Measurements from ENCODE around the gene CHST15. TPM values are rescaled to one million over a fixed set of nuclear protein-coding genes. Genes with fewer than 3 reads are reported as not detected.

Gene CHST15
- polyA plus RNA-seq, 1 donor from 2014 or later = 0.79 TPM

DNA sequence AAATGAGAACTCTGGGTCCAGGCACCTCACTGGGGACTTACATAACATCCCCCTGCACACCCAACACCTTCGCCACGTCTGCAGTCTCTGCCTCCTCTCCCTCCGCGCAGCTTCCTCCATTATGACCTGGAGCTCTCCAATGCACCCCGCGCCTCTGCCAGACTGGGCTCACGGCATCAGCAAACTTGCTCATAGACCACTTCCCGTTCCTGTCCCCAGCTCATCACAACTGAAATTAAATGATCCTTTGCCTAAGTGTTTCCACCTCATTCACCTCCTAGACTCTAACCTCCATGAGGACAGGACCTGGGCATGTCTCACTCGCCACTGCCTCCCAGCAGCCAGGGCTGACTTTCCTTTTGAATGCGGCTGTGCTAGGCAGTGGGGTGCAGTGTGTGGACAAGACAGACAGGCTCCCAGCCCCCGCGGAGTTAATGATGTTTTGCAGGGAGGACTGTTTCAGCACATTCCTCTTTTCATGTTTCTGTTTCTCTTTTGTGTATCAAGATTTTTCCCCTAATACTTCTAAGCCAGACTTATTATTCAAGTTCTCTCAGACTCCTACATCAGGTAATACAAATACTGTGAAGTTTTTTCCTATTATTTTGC, 18.8 kb downstream of the CHST15 start:
- Histone ChIP-seq H3K9me3 (ENCODE audit: low read length) (no peaks in the 10 kb centered on the region), H3K79me2 (replicated peaks; ENCODE audit: insufficient read depth, low read length) (no peaks in the 10 kb centered on the region), H3K27me3 (ENCODE audit: insufficient read depth, low read depth, low read length) (no peaks in the 10 kb centered on the region), H3K36me3 (ENCODE audit: insufficient read depth, low read length) (no peaks in the 10 kb centered on the region), H3K9ac (ENCODE audit: low read length) (no peak overlapping the region), H3K4me2 (ENCODE audit: low read length) (no peak overlapping the region), H3K4me3 (ENCODE audit: low read length) (no peak overlapping the region), H2AFZ (ENCODE audit: low read depth, low read length) (no peak overlapping the region), H3K9me2 (ENCODE audit: insufficient read depth, low read length) (no peaks in the 10 kb centered on the region), H3K27ac (ENCODE audit: low read length) (no peak overlapping the region), H3F3A (ENCODE audit: insufficient read depth, low read length, poor library complexity, severe bottlenecking) (no peaks in the 10 kb centered on the region), H4K20me1 (ENCODE audit: insufficient read depth) (no peaks in the 10 kb centered on the region)
- TF ChIP-seq CTCF (IDR thresholded peaks at IDR 0.05; ENCODE audit: poor library complexity, severe bottlenecking) (no peak), POLR2AphosphoS5 (IDR thresholded peaks at IDR 0.05) (no peak), MXI1 (conservative IDR thresholded peaks at IDR 0.05; ENCODE audit: poor library complexity, severe bottlenecking) (no peak)

DNA sequence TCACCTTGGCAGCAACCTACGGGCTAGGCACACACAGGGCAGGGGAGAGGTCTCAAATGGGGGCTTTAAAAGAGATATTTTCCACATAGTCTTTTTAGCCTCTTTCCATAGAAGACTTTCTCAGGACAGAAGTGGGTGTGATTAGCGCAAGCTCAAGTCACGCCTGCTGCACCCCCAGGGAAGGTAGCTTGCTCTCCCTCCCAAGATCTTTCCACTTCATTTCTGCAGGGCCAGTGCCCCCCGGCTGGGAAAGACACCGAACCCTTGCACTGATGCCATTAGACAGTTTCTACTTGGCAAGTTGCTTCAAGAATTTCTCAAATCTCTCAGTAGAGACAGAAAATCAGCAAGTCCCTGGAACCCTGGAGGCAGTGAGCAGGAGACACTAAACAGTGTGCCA, 19.4 kb downstream of the CHST15 start:
- Histone ChIP-seq H3K9ac (ENCODE audit: low read length) (no peak overlapping the region), H3K36me3 (ENCODE audit: insufficient read depth, low read length) (no peaks in the 10 kb centered on the region), H3K4me2 (ENCODE audit: low read length) (no peak overlapping the region), H4K20me1 (ENCODE audit: insufficient read depth) (no peaks in the 10 kb centered on the region), H3K27ac (ENCODE audit: low read length) (no peak overlapping the region), H2AFZ (ENCODE audit: low read depth, low read length) (no peak overlapping the region), H3K4me3 (ENCODE audit: low read length) (no peak overlapping the region), H3K79me2 (replicated peaks; ENCODE audit: insufficient read depth, low read length) (no peaks in the 10 kb centered on the region), H3K9me2 (ENCODE audit: insufficient read depth, low read length) (no peaks in the 10 kb centered on the region), H3K27me3 (ENCODE audit: insufficient read depth, low read depth, low read length) (no peaks in the 10 kb centered on the region), H3K9me3 (ENCODE audit: low read length) (no peaks in the 10 kb centered on the region), H3F3A (ENCODE audit: insufficient read depth, low read length, poor library complexity, severe bottlenecking) (no peaks in the 10 kb centered on the region)
- TF ChIP-seq TAF1 (IDR thresholded peaks at IDR 0.05; ENCODE audit: low read depth) = no peak
- no peak for TF ChIP-seq MXI1 (conservative IDR thresholded peaks at IDR 0.05; ENCODE audit: poor library complexity, severe bottlenecking)
- TF ChIP-seq SMC3 (conservative IDR thresholded peaks at IDR 0.05; ENCODE audit: poor library complexity) = no peak
- no peak for TF ChIP-seq POLR2AphosphoS5 (IDR thresholded peaks at IDR 0.05)
- no peak for TF ChIP-seq EP300 (conservative IDR thresholded peaks at IDR 0.05; ENCODE audit: poor library complexity, severe bottlenecking)
- TF ChIP-seq REST (IDR thresholded peaks at IDR 0.05; ENCODE audit: borderline replicate concordance) = no peak
- no peak for TF ChIP-seq RAD21 (conservative IDR thresholded peaks at IDR 0.05)
- TF ChIP-seq CTCF (IDR thresholded peaks at IDR 0.05; ENCODE audit: poor library complexity, severe bottlenecking) = no peak
- TF ChIP-seq EZH2 (IDR thresholded peaks at IDR 0.05; ENCODE audit: borderline replicate concordance, insufficient read depth, low read length, poor library complexity, severe bottlenecking) = no peak
